GM12878 (cell line): ENCODE data around the gene NEK7.

Experiments
- GABPA ChIP-seq: IDR thresholded peaks from 2 replicates; pipeline ENCODE4 v1.6.1; 2014; ENCODE audit warnings: antibody characterized with exemption, low read depth, mild to moderate bottlenecking, inconsistent platforms
- POLR2A ChIP-seq: IDR thresholded peaks from 2 replicates; pipeline ENCODE4 v1.6.1; 2011; ENCODE audit warnings: low read depth, mild to moderate bottlenecking, low read length

DNA sequence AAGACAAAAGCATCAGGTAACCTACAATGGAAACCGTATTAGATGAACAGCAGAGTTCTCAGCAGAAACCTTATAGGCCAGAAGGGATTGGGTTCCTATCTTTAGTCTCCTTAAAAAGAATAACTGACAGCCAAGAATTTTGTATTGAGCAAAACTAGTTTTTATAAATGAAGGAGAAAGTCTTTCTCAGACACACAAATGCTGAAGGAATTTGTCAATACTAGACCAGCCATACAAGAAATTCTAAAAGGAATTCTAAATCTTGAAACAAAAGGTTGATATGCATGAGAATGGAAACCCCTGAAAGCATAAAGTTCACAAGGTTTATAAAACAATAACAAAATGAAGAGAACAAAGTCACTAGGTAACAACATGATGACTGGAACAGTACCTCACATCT, 58.1 kb downstream of the NEK7 start:
- no peak for TF ChIP-seq POLR2A
- no peak for TF ChIP-seq GABPA
